Parathyroid adenoma (tissue), 2 donors: Measurements from ENCODE around the gene FEM1A.
"Not testable (repeated sequence)": the region's sequence is repeated elsewhere in the genome, so short reads cannot be mapped to it uniquely, and the experiment has no call there.

Experiments used
- H2AFZ ChIP-seq: fragments of 300-600 bp; sonication (generic); one replicate; pipeline ENCODE4 v1.7.0; 2017; ENCODE audit warnings: antibody characterized with exemption, mild to moderate bottlenecking
- H3K27ac ChIP-seq: fragments of 300-600 bp; sonication (generic); one replicate; pipeline ENCODE4 v1.7.0; 2017
- H3K27me3 ChIP-seq: fragments of 300-600 bp; sonication (generic); one replicate; pipeline ENCODE4 v1.7.0; 2017; ENCODE audit warnings: low read length; ENCODE audit not compliant: control insufficient read depth, insufficient read depth
- H3K36me3 ChIP-seq: fragments of 300-600 bp; sonication (generic); one replicate; pipeline ENCODE4 v1.7.0; 2017; ENCODE audit warnings: low read length; ENCODE audit not compliant: control insufficient read depth, insufficient read depth
- H3K4me1 ChIP-seq: fragments of 300-600 bp; sonication (generic); one replicate; pipeline ENCODE4 v1.7.0; 2017; ENCODE audit warnings: control low read depth
- H3K4me2 ChIP-seq: fragments of 300-600 bp; sonication (generic); one replicate; pipeline ENCODE4 v1.7.0; 2017; ENCODE audit warnings: low read length
- H3K4me3 ChIP-seq: fragments of 300-600 bp; sonication (generic); one replicate; pipeline ENCODE4 v1.7.0; 2017; ENCODE audit warnings: low read depth, low read length
- H3K79me2 ChIP-seq: fragments of 300-600 bp; sonication (generic); one replicate; pipeline ENCODE4 v1.7.0; 2017; ENCODE audit warnings: control low read depth
- H3K9ac ChIP-seq: fragments of 300-600 bp; sonication (generic); one replicate; pipeline ENCODE4 v1.7.0; 2017; ENCODE audit warnings: mild to moderate bottlenecking
- H3K9me3 ChIP-seq: fragments of 300-600 bp; sonication (generic); one replicate; pipeline ENCODE4 v1.7.0; 2017; ENCODE audit warnings: low read length; ENCODE audit not compliant: control insufficient read depth
- CTCF ChIP-seq: fragments of 300-600 bp; sonication (generic); IDR thresholded peaks from one replicate; pipeline ENCODE4 v1.7.0; 2017; ENCODE audit warnings: antibody characterized with exemption, mild to moderate bottlenecking
- donor health status: primary hyperparathyroidism.

Gene FEM1A

GRCh38 chr19:4839192-4839591, 47.7 kb downstream of the FEM1A start:
- TF ChIP-seq CTCF: no peak
- no peaks in the 10 kb centered on the region for H3K4me1 ChIP-seq
- H3K4me2 ChIP-seq: no peak overlapping the region
- H3K27me3 ChIP-seq: no peaks in the 10 kb centered on the region
- H2AFZ ChIP-seq: no peak overlapping the region
- H3K36me3 ChIP-seq: no peaks in the 10 kb centered on the region
- no peak overlapping the region for H3K27ac ChIP-seq
- H3K9me3 ChIP-seq: no peaks in the 10 kb centered on the region
- no peak overlapping the region for H3K4me3 ChIP-seq
- no peak overlapping the region for H3K9ac ChIP-seq
- no peaks in the 10 kb centered on the region for H3K79me2 ChIP-seq

GRCh38 chr19:4843647-4843965, 52.1 kb downstream of the FEM1A start:
- Histone ChIP-seq H3K36me3 (no peaks in the 10 kb centered on the region), H3K79me2 (no peaks in the 10 kb centered on the region), H3K4me3 (no peak overlapping the region), H3K4me2 (no peak overlapping the region), H3K27ac (no peak overlapping the region), H3K27me3 (no peaks in the 10 kb centered on the region), H3K9me3 (no peaks in the 10 kb centered on the region), H3K4me1 (no peaks in the 10 kb centered on the region), H3K9ac (no peak overlapping the region), H2AFZ (no peak overlapping the region)
- TF ChIP-seq CTCF: no peak

GRCh38 chr19:4844348-4845179, 53.0 kb downstream of the FEM1A start:
- no peaks in the 10 kb centered on the region for H3K36me3 ChIP-seq
- H3K4me3 ChIP-seq: no peak overlapping the region
- H3K79me2 ChIP-seq: no peaks in the 10 kb centered on the region
- H3K4me1 ChIP-seq: no peaks in the 10 kb centered on the region
- H3K9ac ChIP-seq: no peak overlapping the region
- no peaks in the 10 kb centered on the region for H3K27me3 ChIP-seq
- no peak overlapping the region for H3K27ac ChIP-seq
- no peaks in the 10 kb centered on the region for H3K9me3 ChIP-seq
- no peak overlapping the region for H2AFZ ChIP-seq
- no peak for TF ChIP-seq CTCF
- no peak overlapping the region for H3K4me2 ChIP-seq

GRCh38 chr19:4845975-4846374, 54.4 kb downstream of the FEM1A start:
- H3K79me2 ChIP-seq, H3K4me2 ChIP-seq, H3K36me3 ChIP-seq, H3K9ac ChIP-seq, H3K9me3 ChIP-seq, H3K4me3 ChIP-seq, H2AFZ ChIP-seq, H3K4me1 ChIP-seq, H3K27ac ChIP-seq, H3K27me3 ChIP-seq: not testable (repeated sequence)

- Histone ChIP-seq H3K4me3 (no peak overlapping the region), H3K79me2 (no peaks in the 10 kb centered on the region), H3K9ac (no peak overlapping the region), H3K4me2 (no peak overlapping the region), H3K4me1 (no peaks in the 10 kb centered on the region), H2AFZ (no peak overlapping the region), H3K27ac (no peak overlapping the region), H3K27me3 (no peaks in the 10 kb centered on the region), H3K9me3 (no peaks in the 10 kb centered on the region), H3K36me3 (no peaks in the 10 kb centered on the region)
- TF ChIP-seq CTCF: no peak
These were observed 55.8 kb downstream of the FEM1A start for GRCh38 chr19:4847190-4847973.
